GM12801 (cell line): ENCODE measurements around the gene TUB.

Experiments
- TF ChIP-seq, protein P1 (sequence below): IDR thresholded peaks from one replicate; pipeline ENCODE4 v1.5.1; 2011; ENCODE audit warnings: control low read depth; ENCODE audit not compliant: insufficient read length; ENCODE audit errors: extremely low read depth

TUB gene

GRCh38 chr11:8084352-8084751 lies 3.3 kb downstream of the TUB start:
- TF ChIP-seq, protein P1, sequence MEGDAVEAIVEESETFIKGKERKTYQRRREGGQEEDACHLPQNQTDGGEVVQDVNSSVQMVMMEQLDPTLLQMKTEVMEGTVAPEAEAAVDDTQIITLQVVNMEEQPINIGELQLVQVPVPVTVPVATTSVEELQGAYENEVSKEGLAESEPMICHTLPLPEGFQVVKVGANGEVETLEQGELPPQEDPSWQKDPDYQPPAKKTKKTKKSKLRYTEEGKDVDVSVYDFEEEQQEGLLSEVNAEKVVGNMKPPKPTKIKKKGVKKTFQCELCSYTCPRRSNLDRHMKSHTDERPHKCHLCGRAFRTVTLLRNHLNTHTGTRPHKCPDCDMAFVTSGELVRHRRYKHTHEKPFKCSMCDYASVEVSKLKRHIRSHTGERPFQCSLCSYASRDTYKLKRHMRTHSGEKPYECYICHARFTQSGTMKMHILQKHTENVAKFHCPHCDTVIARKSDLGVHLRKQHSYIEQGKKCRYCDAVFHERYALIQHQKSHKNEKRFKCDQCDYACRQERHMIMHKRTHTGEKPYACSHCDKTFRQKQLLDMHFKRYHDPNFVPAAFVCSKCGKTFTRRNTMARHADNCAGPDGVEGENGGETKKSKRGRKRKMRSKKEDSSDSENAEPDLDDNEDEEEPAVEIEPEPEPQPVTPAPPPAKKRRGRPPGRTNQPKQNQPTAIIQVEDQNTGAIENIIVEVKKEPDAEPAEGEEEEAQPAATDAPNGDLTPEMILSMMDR = no peak

- TF ChIP-seq, protein P1 = no peak
Measured at GRCh38 chr11:8085011-8085645, 4.1 kb downstream of the TUB start.

GRCh38 chr11:8086001-8086479 lies 5.0 kb downstream of the TUB start:
- TF ChIP-seq, protein P1 = no peak

GRCh38 chr11:8086571-8086970 lies 5.6 kb downstream of the TUB start:
- TF ChIP-seq, protein P1 = no peak

- TF ChIP-seq, protein P1 = no peak
Measured at GRCh38 chr11:8087185-8087584, 6.2 kb downstream of the TUB start.

- TF ChIP-seq, protein P1 = no peak
Measured at GRCh38 chr11:8087756-8088155, 6.7 kb downstream of the TUB start.

- TF ChIP-seq, protein P1 = no peak
Measured at GRCh38 chr11:8089791-8090510, 8.9 kb downstream of the TUB start.
